Activated CD4-positive, alpha-beta memory T cell treated with anti-CD3 and anti-CD28 coated beads, Interleukin-2, amount 10 ng/mL, durations not matched to agents 7 days and 5 days (primary cell): ENCODE measurements around the gene ZBTB14. TPM values are rescaled to one million over a fixed set of nuclear protein-coding genes. Genes with fewer than 3 reads are reported as not detected.
A peak's percentile ranks its signal among the peaks of the same experiment; 100 is the strongest.

Experiments used
- CTCF ChIA-PET: fragments of 350-600 bp; sonication (Branson Sonifier 250); formaldehyde crosslinking; loops from one replicate; lab custom pipeline; 2021; ENCODE audit warnings: antibody characterized with exemption, inconsistent platforms; lab: Charles Lee
- POLR2A ChIA-PET: fragments of 350-600 bp; sonication (Branson Sonifier 250); formaldehyde crosslinking; loops from one replicate; lab custom pipeline; 2021; ENCODE audit warnings: antibody characterized with exemption; lab: Charles Lee
- DNase-seq: peaks from one replicate; pipeline ENCODE4 v3.0.0-alpha.2; 2020
- H3K27ac Mint-ChIP-seq: one replicate; pipeline ENCODE4 v1.8.0; 2021; ENCODE audit warnings: mild to moderate bottlenecking, mixed read lengths
- H3K27me3 Mint-ChIP-seq: one replicate; pipeline ENCODE4 v1.8.0; 2021; ENCODE audit warnings: mixed read lengths
- H3K36me3 Mint-ChIP-seq: one replicate; pipeline ENCODE4 v1.8.0; 2021; ENCODE audit warnings: low read depth, mixed read lengths
- H3K4me1 Mint-ChIP-seq: one replicate; pipeline ENCODE4 v1.8.0; 2021; ENCODE audit warnings: mixed read lengths
- H3K4me3 Mint-ChIP-seq: one replicate; pipeline ENCODE4 v1.8.0; 2021; ENCODE audit warnings: mild to moderate bottlenecking, mixed read lengths
- H3K9me3 Mint-ChIP-seq: one replicate; pipeline ENCODE4 v1.8.0; 2021; ENCODE audit warnings: mixed read lengths
- total RNA-seq, 2 experiments: library from RNA; stranded (reverse); gene quantifications; one replicate each; pipeline ENCODE4 v1.2.3, GENCODE V29; 2021

Gene ZBTB14
- total RNA-seq, 2 experiments from 2014 or later: 26.3 to 27.3 TPM

DNA sequence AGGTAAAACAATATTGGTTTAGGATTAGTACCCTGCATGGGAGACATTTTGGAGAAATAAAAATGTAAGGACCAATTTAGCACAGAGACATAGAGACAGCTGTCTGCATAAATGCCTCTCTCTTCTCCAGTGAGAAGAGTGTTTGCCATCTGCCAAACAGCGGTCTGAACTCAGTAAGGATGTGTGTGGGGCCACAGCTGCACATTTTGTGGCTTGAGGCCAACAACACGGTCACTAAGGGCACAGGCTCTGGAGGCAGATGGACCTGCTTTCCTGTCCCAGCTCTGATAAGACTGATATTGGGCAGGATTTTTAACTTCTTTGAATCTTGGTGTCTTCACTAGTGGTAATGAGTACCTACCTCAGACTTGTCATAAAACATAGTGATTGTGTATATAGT is 10.2 kb downstream of the ZBTB14 start:
- Mint-ChIP-seq H3K27ac (no peak overlapping the region), H3K36me3 (peaks cover 25% of the 10 kb centered on the region), H3K27me3 (no peaks in the 10 kb centered on the region), H3K4me3 (no peak overlapping the region), H3K9me3 (peaks cover 8% of the 10 kb centered on the region), H3K4me1 (peaks cover 2% of the 10 kb centered on the region)
- ChIA-PET POLR2A (interaction anchor here (1.6 to 3.1 kb wide), 2 partner anchors 9 to 47 kb away, joined by 4 to 11 read pairs; no protein-coding TSS in a partner anchor), CTCF (no interaction called here)
- no peak for DNase-seq

- Mint-ChIP-seq H3K27ac (no peak overlapping the region), H3K27me3 (no peaks in the 10 kb centered on the region), H3K4me3 (no peak overlapping the region), H3K4me1 (peaks cover 2% of the 10 kb centered on the region), H3K36me3 (peaks cover 21% of the 10 kb centered on the region), H3K9me3 (peaks cover 9% of the 10 kb centered on the region)
- ChIA-PET POLR2A (interaction anchor here (1.6 to 3.1 kb wide), 2 partner anchors 10 to 47 kb away, joined by 4 to 11 read pairs; no protein-coding TSS in a partner anchor), CTCF (interaction anchor here (1.1 kb wide), 1 partner anchor 9 kb away, joined by 3 read pairs; no protein-coding TSS in a partner anchor)
- no peak for DNase-seq
These were observed 10.7 kb downstream of the ZBTB14 start for GRCh38 chr18:5284808-5285207.

DNA sequence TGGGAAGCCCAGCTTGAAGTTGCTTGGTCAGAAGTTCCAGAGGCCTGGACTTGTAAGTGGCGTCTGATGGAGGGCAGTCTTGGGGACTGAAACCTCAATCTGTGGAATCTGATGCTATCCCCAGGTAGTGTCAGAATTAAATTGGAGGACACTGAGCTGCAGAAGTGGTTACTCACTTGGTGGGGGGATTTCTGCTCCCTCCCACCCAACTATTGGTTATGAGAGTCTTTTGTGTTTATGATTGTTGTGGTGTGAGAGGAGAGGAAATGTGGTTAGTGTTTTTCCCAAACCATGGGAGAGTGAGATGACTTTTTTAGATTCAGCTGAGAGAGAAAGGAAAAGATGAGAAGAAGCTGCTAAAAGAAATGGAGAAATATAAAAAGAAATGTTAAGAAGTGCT is 12.8 kb downstream of the ZBTB14 start:
- peaks cover 10% of the 10 kb centered on the region for H3K36me3 Mint-ChIP-seq
- peaks cover 2% of the 10 kb centered on the region for H3K4me1 Mint-ChIP-seq
- ChIA-PET POLR2A (interaction anchor here (2.3 to 3.1 kb wide), 2 partner anchors 12 to 45 kb away, joined by 10 to 11 read pairs; partner anchors contain the start of gene ZBTB14), CTCF (no interaction called here)
- H3K9me3 Mint-ChIP-seq: peaks cover 19% of the 10 kb centered on the region
- H3K4me3 Mint-ChIP-seq: no peak overlapping the region
- no peaks in the 10 kb centered on the region for H3K27me3 Mint-ChIP-seq
- DNase-seq: no peak
- H3K27ac Mint-ChIP-seq: no peak overlapping the region

DNA sequence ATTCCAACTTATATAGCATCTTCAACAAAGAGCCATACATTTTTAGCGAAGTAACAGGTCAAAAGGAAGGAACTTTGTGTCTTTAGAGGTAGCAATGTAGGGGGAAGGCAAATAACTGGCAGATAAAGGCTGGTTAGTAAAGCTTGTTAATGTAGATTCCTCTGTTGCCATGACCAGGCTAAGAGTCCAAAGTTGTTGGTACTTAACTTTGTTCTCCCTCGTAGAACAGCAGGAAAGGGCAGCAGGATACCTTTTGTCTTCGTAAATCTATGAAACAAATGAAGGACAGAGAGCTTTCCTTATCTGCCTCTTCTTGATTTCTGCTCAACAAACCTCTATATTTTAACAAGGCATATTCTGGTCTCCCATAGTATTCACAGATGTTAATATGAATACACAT is 18.6 kb downstream of the ZBTB14 start:
- Mint-ChIP-seq H3K4me3 (no peak overlapping the region), H3K27ac (no peak overlapping the region), H3K27me3 (peaks cover 6% of the 10 kb centered on the region), H3K9me3 (peaks cover 19% of the 10 kb centered on the region), H3K4me1 (no peaks in the 10 kb centered on the region), H3K36me3 (peaks cover 6% of the 10 kb centered on the region)
- CTCF ChIA-PET: no interaction called here
- POLR2A ChIA-PET: no interaction called here
- DNase-seq: no peak

GRCh38 chr18:5275872-5276271 is 19.7 kb downstream of the ZBTB14 start:
- POLR2A ChIA-PET: no interaction called here
- H3K4me1 Mint-ChIP-seq: no peaks in the 10 kb centered on the region
- H3K27ac Mint-ChIP-seq: no peak overlapping the region
- CTCF ChIA-PET: no interaction called here
- DNase-seq: no peak
- no peak overlapping the region for H3K4me3 Mint-ChIP-seq
- peaks cover 6% of the 10 kb centered on the region for H3K36me3 Mint-ChIP-seq
- peaks cover 20% of the 10 kb centered on the region for H3K9me3 Mint-ChIP-seq
- H3K27me3 Mint-ChIP-seq: peaks cover 7% of the 10 kb centered on the region

DNA sequence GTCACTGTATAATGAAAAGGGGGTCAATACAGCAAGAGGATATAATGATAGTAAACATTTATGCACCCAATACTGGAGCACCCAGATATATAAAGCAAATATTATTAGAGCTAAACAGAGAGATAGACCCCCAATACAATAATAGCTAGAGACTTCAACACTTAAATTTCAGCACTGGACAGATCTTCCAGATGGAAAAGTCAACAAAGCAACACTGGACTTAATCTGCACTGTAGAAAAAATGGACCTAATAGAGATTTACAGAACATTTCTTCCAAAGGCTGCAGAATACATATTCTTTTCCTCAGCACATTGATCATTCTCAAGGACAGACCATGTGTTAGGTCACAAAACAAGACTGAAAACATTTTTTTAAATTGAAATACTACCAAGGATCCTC is 26.7 kb downstream of the ZBTB14 start:
- Mint-ChIP-seq H3K27ac (no peak overlapping the region), H3K27me3 (peaks cover 5% of the 10 kb centered on the region), H3K36me3 (no peaks in the 10 kb centered on the region), H3K4me1 (no peaks in the 10 kb centered on the region), H3K9me3 (peaks cover 4% of the 10 kb centered on the region), H3K4me3 (no peak overlapping the region)
- no peak for DNase-seq
- ChIA-PET POLR2A (no interaction called here), CTCF (no interaction called here)

- Mint-ChIP-seq H3K4me3 (no peak overlapping the region), H3K27me3 (peaks cover 4% of the 10 kb centered on the region), H3K4me1 (no peaks in the 10 kb centered on the region), H3K36me3 (no peaks in the 10 kb centered on the region), H3K9me3 (no peaks in the 10 kb centered on the region), H3K27ac (no peak overlapping the region)
- POLR2A ChIA-PET: no interaction called here
- DNase-seq: no peak
- CTCF ChIA-PET: no interaction called here
These were observed 28.8 kb downstream of the ZBTB14 start for GRCh38 chr18:5266721-5267120.

DNA sequence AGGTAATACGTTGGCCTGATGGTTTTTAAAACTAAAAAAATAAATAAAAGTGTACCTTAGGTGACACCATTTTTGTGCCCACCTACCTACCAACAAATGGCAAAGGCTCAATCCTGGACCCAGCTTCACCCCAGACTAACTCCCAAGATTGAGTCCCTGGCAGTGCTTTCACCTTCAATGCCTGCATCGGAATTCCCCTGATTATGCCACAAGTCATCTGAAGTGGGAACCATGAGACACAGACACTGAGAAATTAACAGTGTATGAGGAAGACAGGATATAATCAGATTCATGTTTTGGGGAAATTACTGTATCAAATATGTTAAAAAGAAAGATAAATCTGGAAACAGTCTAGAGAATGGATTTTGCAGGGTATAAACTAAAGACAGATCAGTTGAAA is 41.6 kb downstream of the ZBTB14 start:
- no peaks in the 10 kb centered on the region for H3K4me1 Mint-ChIP-seq
- no peaks in the 10 kb centered on the region for H3K9me3 Mint-ChIP-seq
- ChIA-PET CTCF (no interaction called here), POLR2A (no interaction called here)
- no peak overlapping the region for H3K4me3 Mint-ChIP-seq
- no peak overlapping the region for H3K27ac Mint-ChIP-seq
- H3K36me3 Mint-ChIP-seq: no peaks in the 10 kb centered on the region
- H3K27me3 Mint-ChIP-seq: peaks cover 8% of the 10 kb centered on the region
- DNase-seq: no peak

GRCh38 chr18:5251117-5251516 is 44.4 kb downstream of the ZBTB14 start:
- ChIA-PET CTCF (no interaction called here), POLR2A (no interaction called here)
- H3K9me3 Mint-ChIP-seq: no peaks in the 10 kb centered on the region
- DNase-seq: no peak
- H3K27me3 Mint-ChIP-seq: peaks cover 7% of the 10 kb centered on the region
- H3K36me3 Mint-ChIP-seq: no peaks in the 10 kb centered on the region
- H3K27ac Mint-ChIP-seq: no peak overlapping the region
- H3K4me1 Mint-ChIP-seq: no peaks in the 10 kb centered on the region
- no peak overlapping the region for H3K4me3 Mint-ChIP-seq

DNA sequence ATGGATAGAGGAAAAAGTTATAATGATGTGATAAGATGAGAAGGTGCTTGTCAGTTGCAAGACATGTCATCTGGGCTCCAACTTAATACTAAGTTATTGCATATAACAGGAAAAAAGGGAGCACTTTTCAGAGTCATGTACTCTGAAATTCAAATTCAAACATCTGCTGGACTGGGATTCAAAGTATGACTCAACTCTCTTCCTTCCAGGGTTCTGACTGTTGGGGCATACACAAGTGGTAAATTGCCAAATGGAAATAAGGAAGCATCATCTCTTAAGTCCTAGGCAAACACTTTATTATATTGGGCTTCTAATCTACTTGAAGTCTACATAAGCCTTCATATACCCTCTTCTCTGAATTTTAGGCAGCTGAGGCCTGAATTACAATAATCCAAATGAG is 44.9 kb downstream of the ZBTB14 start:
- ChIA-PET CTCF (no interaction called here), POLR2A (no interaction called here)
- H3K27ac Mint-ChIP-seq: no peak overlapping the region
- no peak for DNase-seq
- no peaks in the 10 kb centered on the region for H3K4me1 Mint-ChIP-seq
- H3K4me3 Mint-ChIP-seq: no peak overlapping the region
- H3K36me3 Mint-ChIP-seq: no peaks in the 10 kb centered on the region
- peaks cover 7% of the 10 kb centered on the region for H3K27me3 Mint-ChIP-seq
- no peaks in the 10 kb centered on the region for H3K9me3 Mint-ChIP-seq

- Mint-ChIP-seq H3K36me3 (peaks cover 35% of the 10 kb centered on the region), H3K27me3 (no peaks in the 10 kb centered on the region), H3K9me3 (no peaks in the 10 kb centered on the region), H3K4me3 (no peak overlapping the region), H3K4me1 (peaks cover 8% of the 10 kb centered on the region), H3K27ac (no peak overlapping the region)
- CTCF ChIA-PET: no interaction called here
- POLR2A ChIA-PET: no interaction called here
- DNase-seq: no peak
These were observed 50.6 kb downstream of the ZBTB14 start for GRCh38 chr18:5244941-5245340.

GRCh38 chr18:5239447-5239846 is 56.1 kb downstream of the ZBTB14 start:
- Mint-ChIP-seq H3K4me3 (peak overlapping the region; percentile 7), H3K9me3 (no peaks in the 10 kb centered on the region), H3K27ac (no peak overlapping the region), H3K36me3 (peaks cover 37% of the 10 kb centered on the region), H3K27me3 (peaks cover 1% of the 10 kb centered on the region), H3K4me1 (peaks cover 33% of the 10 kb centered on the region)
- CTCF ChIA-PET: interaction anchor here (4.2 kb wide), 1 partner anchor 56 kb away, joined by 41 read pairs; the partner anchor contains the start of gene ZBTB14
- DNase-seq: no peak
- POLR2A ChIA-PET: interaction anchor here (4.4 kb wide), 1 partner anchor 56 kb away, joined by 230 read pairs; the partner anchor contains the start of gene ZBTB14
